HT-29 (cell line): ENCODE measurements around the gene SRR. TPM values are rescaled to one million over a fixed set of nuclear protein-coding genes. Genes with fewer than 3 reads are reported as not detected.
A peak's percentile ranks its signal among the peaks of the same experiment; 100 is the strongest.

ENCODE experiments used
- DNase-seq: peaks from one replicate; pipeline ENCODE4 v3.0.0-alpha.2; 2015; ENCODE audit warnings: low spot score
- small RNA-seq: library from RNA; depleted of rRNA; stranded (forward); fragments of <200 nt; gene quantifications from one replicate; pipeline ENCODE3, GENCODE V24; 2014
- total RNA-seq: library from RNA; depleted of rRNA; stranded (reverse); fragments of >200 nt; shearing (Covaris generic); gene quantifications from 2 replicates; pipeline ENCODE4 v1.2.3, GENCODE V29; 2014; rRNA removed

The SRR gene
- total RNA-seq, 1 experiment from 2014 or later, result 1.2 TPM

- no peak for DNase-seq
Measured at GRCh38 chr17:2371183-2372130, 67.7 kb downstream of the SRR start.

GRCh38 chr17:2372180-2372579 is 68.4 kb downstream of the SRR start:
- no peak for DNase-seq

- DNase-seq, result no peak
Measured at GRCh38 chr17:2372681-2373080, 68.9 kb downstream of the SRR start.

- DNase-seq, result no peak
Measured at GRCh38 chr17:2373179-2373578, 69.4 kb downstream of the SRR start.

Small RNA genes lying within 50 kb of the gene (small RNA-seq; reads per million reads assigned to genes)
- gene AC006435.3 (not detected), gene SNORD91A (249 reads per million, percentile 98 among the genes with 10 or more reads in this experiment), gene SNORD91B (120 reads per million, percentile 97 among the genes with 10 or more reads in this experiment)

Other genes starting within 250 kb of the SRR start
- 0.31 and 0.55 TPM in 2 replicates for gene HIC1, start 248.8 kb upstream of the SRR start, total RNA-seq
- gene SMG6, start 165 bp upstream of the SRR start, total RNA-seq, result 14.9 and 17.5 TPM in 2 replicates
- gene TSR1, start 32.5 kb downstream of the SRR start, total RNA-seq, result 34.7 and 48.1 TPM in 2 replicates
- gene SGSM2, start 33.6 kb downstream of the SRR start, total RNA-seq, result 18.5 and 25.7 TPM in 2 replicates
- gene MNT, start 97.1 kb downstream of the SRR start, total RNA-seq, result 32.9 and 49.6 TPM in 2 replicates
- 9.4 and 10.2 TPM in 2 replicates for gene METTL16, start 207.9 kb downstream of the SRR start, total RNA-seq